CD4-positive, alpha-beta T cell treated with Interleukin-1 beta for 1 hour (primary cell): ENCODE measurements around the gene DRC1.

Experiments used
- DNase-seq, 2 donors: peaks; one replicate each; pipeline ENCODE4 v3.0.0-alpha.2; 2020 to 2022

The DRC1 gene

GRCh38 chr2:26494891-26495290 is 93.2 kb downstream of the DRC1 start:
- no peak for DNase-seq

- no peak for DNase-seq
Measured at GRCh38 chr2:26495705-26496297, 94.1 kb downstream of the DRC1 start.

- DNase-seq = no peak
Measured at GRCh38 chr2:26500406-26500805, 98.7 kb downstream of the DRC1 start.

- peak; percentile 71 to 76 for DNase-seq
Measured at GRCh38 chr2:26503231-26503880, 101.6 kb downstream of the DRC1 start.

DNA sequence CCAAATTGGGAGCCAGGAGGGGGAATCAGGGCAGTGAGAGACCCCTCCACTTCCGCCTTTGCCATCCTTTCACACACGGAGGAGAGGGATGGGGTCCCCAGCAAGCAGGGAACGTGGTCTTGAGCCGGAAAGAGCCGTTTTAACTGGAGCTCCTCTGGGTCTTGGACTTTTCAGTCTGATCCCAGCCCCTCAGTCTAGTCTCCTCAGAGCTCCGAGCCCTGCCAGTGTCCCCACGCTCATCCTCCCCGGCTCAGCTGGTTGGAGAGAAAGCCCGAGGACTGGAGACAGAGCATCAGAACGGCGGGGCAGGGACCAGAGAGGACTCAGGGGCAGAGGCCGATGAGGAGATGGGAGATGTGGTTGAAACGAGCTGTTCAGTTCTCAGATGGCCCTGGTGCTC is 102.3 kb downstream of the DRC1 start:
- no peak for DNase-seq

DNA sequence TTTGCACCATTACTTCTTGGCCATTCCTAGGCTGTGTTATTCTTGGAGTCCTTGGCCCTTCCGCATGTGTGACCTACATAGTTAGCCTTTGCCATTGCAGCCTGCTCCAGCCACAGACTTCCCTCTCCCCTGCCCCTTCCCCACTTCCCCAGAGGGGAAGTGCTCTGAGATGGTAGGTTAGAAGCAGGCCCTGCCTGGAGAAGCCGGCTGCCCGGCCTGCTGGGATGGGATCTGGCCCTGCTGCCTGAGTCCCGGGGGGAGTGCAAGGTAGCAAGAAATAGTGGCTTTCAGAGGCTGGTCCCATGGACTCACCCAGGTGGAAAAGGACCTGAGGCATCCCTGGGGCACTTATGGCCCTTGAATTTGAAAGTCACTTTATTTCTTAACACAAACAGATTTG is 104.6 kb downstream of the DRC1 start:
- no peak for DNase-seq
